ENCODE results near the gene CLVS2. TPM values are rescaled to one million over a fixed set of nuclear protein-coding genes. Genes with fewer than 3 reads are reported as not detected.

CLVS2 gene
- polyA plus RNA-seq, 1 donor = 0.04 TPM

Other genes with a start within 250 kb of the CLVS2 start
- gene FABP7, start 216.5 kb upstream of the CLVS2 start, polyA plus RNA-seq (ENCODE audit: insufficient read length) = 0.39 TPM
- gene SMPDL3A, start 207.0 kb upstream of the CLVS2 start, polyA plus RNA-seq (ENCODE audit: insufficient read length) = 16.0 TPM

Measured in hindlimb muscle (tissue), 1 donor.